ENCODE measurements around the gene MSRB2.

DNA sequence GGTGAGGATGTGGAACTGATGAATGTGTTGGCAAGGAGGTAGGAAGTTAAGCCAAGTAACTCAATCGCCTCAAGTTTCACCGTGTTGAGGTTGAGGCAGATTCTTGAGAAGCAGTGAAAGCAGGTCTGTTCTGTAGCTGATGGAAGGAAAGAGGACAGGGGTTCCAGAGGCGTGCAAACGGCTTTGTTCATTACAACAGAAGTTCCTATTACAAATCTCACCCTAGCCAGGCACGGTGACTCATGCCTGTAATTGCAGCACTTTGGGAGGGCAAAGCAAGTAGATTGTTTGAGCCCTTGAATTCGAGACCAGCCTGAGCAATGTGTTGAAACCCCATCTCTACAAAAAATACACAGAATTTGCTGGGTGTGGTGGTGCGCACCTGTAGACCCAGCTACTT, 59.8 kb downstream of the MSRB2 start:
- TF ChIP-seq, protein P1, sequence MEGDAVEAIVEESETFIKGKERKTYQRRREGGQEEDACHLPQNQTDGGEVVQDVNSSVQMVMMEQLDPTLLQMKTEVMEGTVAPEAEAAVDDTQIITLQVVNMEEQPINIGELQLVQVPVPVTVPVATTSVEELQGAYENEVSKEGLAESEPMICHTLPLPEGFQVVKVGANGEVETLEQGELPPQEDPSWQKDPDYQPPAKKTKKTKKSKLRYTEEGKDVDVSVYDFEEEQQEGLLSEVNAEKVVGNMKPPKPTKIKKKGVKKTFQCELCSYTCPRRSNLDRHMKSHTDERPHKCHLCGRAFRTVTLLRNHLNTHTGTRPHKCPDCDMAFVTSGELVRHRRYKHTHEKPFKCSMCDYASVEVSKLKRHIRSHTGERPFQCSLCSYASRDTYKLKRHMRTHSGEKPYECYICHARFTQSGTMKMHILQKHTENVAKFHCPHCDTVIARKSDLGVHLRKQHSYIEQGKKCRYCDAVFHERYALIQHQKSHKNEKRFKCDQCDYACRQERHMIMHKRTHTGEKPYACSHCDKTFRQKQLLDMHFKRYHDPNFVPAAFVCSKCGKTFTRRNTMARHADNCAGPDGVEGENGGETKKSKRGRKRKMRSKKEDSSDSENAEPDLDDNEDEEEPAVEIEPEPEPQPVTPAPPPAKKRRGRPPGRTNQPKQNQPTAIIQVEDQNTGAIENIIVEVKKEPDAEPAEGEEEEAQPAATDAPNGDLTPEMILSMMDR (IDR thresholded peaks at IDR 0.05) = no peak
- TF ChIP-seq EZH2 (IDR thresholded peaks at IDR 0.05; ENCODE audit: borderline replicate concordance, insufficient read depth, low read depth, low read length, poor library complexity, severe bottlenecking) = no peak
